Measurements from ENCODE around the gene PRLHR. TPM values are rescaled to one million over a fixed set of nuclear protein-coding genes. Genes with fewer than 3 reads are reported as not detected.

PRLHR gene
- total and polyA plus RNA-seq, 2 of the 4 experiments (the other 2 are of a cell fraction), result not detected

DNA sequence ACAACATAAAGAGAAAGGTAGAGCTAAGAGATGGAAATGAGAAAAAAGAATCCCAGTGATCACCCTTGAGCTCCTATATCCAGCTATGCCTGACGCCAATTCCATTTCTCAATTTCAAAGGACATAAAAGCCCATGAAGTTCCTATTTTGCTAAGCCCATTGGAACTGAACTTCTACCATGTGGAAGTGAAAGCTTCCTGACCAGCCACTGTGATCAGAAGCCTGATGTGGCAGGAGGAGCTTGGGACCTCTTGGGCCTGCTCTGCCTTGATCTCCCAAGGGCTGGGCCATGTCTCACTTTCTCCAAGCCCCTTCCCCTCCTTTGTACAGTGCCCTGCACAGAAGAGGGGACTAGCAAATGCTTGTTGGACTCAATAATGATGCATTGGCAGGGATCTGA lies 52.7 kb downstream of the PRLHR start:
- in situ Hi-C loops (cut with MboI; ENCODE audit: low sequenced_read_pairs) (no loop called here), dilution Hi-C loops (cut with HindIII; ENCODE audit: low sequenced_read_pairs, unreplicated experiment) (no loop called here), intact Hi-C loops (cut with micrococcal nuclease) (no loop called here)
- H2BK120ac ChIP-seq (ENCODE audit: low read depth, low read length), result no peak overlapping the region
- H3K79me1 ChIP-seq (ENCODE audit: low read depth in 1 of 2, low read length in 2 of 2), result no peaks in the 10 kb centered on the region
- H3K27ac ChIP-seq (ENCODE audit: insufficient read depth, low read length), result no peak overlapping the region
- H2BK20ac ChIP-seq (ENCODE audit: low read depth, low read length), result no peak overlapping the region
- no peak overlapping the region for H3K56ac ChIP-seq (ENCODE audit: extremely low read depth, insufficient read depth, low read length)
- H3K14ac ChIP-seq (replicated peaks; ENCODE audit: low read depth, low read length), result no peak overlapping the region
- no peak overlapping the region for H3K4me3 ChIP-seq (ENCODE audit: insufficient read depth, low read depth, low read length)
- no peak overlapping the region for H2AK9ac ChIP-seq (replicated peaks; ENCODE audit: low read depth, low read length, poor library complexity)
- no peaks in the 10 kb centered on the region for H3K4me1 ChIP-seq (ENCODE audit: control insufficient read depth, insufficient read depth, low read length)
- no peak overlapping the region for H2AK5ac ChIP-seq (ENCODE audit: low read depth, low read length)
- H4K91ac ChIP-seq (ENCODE audit: insufficient read depth, low read depth, low read length), result no peak overlapping the region
- H3K9ac ChIP-seq (ENCODE audit: low read depth, low read length), result no peak overlapping the region
- no peak overlapping the region for H2BK5ac ChIP-seq (ENCODE audit: low read depth, low read length, poor library complexity, severe bottlenecking)
- ChIA-PET CTCF (no interaction called here), POLR2A (ENCODE audit: unreplicated experiment) (no interaction called here)
- no peak overlapping the region for H3K18ac ChIP-seq (ENCODE audit: low read depth, low read length)
- DNase-seq, result no peak
- no peaks in the 10 kb centered on the region for H3K36me3 ChIP-seq (ENCODE audit: control insufficient read depth, insufficient read depth, low read length)
- no peak for TF ChIP-seq USF2 (IDR thresholded peaks at IDR 0.05; ENCODE audit: low read depth, low read length)
- H4K8ac ChIP-seq (ENCODE audit: low read depth in 2 of 2, low read length in 2 of 2), result no peak overlapping the region
- H2AFZ ChIP-seq (replicated peaks; ENCODE audit: low read length, poor library complexity), result no peak overlapping the region
- no peak overlapping the region for H4K5ac ChIP-seq (ENCODE audit: low read depth, low read length)
- H3K27me3 ChIP-seq (ENCODE audit: control insufficient read depth, insufficient read depth, low read length), result no peaks in the 10 kb centered on the region
- no peak overlapping the region for H3K23ac ChIP-seq (ENCODE audit: low read depth, low read length)
- no peaks in the 10 kb centered on the region for H4K20me1 ChIP-seq (ENCODE audit: insufficient read depth, low read length)
- no CpG with 5 or more reads among the region's 1 CpG for WGBS, 2 experiments (ENCODE audit: extremely low coverage in 2 of 2, insufficient read length in 1 of 2)
- no peaks in the 10 kb centered on the region for H3K9me1 ChIP-seq (ENCODE audit: insufficient read depth, low read length)
- BruUV-seq (replicated peaks), result no TSS peak
- H3K4ac ChIP-seq (ENCODE audit: low read depth, low read length), result no peak overlapping the region
- H2BK15ac ChIP-seq (ENCODE audit: low read depth, low read length), result no peak overlapping the region
- H3K9me3 ChIP-seq (ENCODE audit: control insufficient read depth, insufficient read depth, low read length), result no peaks in the 10 kb centered on the region
- ATAC-seq (ENCODE audit: low read depth), result no peak
- H3K4me2 ChIP-seq (ENCODE audit: low read depth, low read length), result no peak overlapping the region
